GM13977 (cell line): ENCODE measurements around the gene SCAP.

Experiments
- DNase-seq: peaks from one replicate; pipeline ENCODE4 v3.0.0; 2012; ENCODE audit warnings: low spot score
- in situ Hi-C: fragments of 300-500 bp; cut with MboI; formaldehyde crosslinking; loops from one replicate; pipeline ENCODE4 v1.12.0; 2022; ENCODE audit warnings: low sequenced_read_pairs, low pct_unique_long_range_greater_than_20kb, mixed read lengths, inconsistent platforms; ENCODE audit not compliant: unreplicated experiment
- TF ChIP-seq, protein P1 (sequence below): IDR thresholded peaks from 2 replicates; pipeline ENCODE4 v1.5.1; 2012; ENCODE audit warnings: mild to moderate bottlenecking, control low read depth; ENCODE audit not compliant: insufficient read depth; ENCODE audit errors: extremely low read depth, missing control alignments

SCAP gene

DNA sequence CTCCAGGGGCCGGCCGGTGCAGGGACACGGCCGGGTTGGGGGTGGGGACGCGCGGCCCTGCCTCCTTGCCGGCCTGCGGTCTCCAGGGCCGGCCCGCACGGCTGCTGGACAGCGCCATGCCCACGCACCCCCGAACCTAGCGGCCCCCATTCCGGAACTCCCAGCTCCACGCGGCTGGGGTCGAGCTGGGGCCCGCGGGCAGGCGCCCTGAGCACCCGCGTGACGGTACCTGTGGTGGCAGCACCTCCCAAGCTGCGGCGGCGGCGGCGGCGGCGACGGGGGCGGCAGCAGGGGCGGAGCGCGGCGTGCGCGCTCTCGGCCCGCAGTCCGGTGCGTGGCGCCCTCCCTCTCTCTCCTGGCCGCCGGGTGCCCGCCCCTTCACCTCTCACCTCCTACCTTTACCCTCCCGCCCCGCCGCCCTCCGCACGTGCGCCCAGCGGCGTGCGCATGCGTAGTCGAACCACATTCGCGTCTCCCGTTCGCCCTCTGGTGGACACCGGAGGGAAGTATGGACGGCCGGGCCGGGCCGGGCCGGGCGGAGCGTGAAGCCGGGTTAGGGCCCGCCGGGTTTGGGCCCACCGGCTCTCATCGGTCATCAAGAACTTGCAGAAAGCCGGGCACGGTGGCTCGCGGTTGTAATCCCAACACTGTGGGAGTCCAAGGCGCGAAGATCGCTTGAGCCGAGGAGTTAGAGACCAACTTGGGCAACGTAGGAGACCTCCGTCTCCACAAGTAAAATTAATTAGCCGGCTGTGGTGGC lies at the start of gene SCAP:
Gene SCAP, minus strand, starts transcription at position 372 of the 760 bp plus-strand sequence. CDS start 32,948 bp downstream, outside the sequence.
- DNase-seq = peak; percentile 96
- TF ChIP-seq, protein P1, sequence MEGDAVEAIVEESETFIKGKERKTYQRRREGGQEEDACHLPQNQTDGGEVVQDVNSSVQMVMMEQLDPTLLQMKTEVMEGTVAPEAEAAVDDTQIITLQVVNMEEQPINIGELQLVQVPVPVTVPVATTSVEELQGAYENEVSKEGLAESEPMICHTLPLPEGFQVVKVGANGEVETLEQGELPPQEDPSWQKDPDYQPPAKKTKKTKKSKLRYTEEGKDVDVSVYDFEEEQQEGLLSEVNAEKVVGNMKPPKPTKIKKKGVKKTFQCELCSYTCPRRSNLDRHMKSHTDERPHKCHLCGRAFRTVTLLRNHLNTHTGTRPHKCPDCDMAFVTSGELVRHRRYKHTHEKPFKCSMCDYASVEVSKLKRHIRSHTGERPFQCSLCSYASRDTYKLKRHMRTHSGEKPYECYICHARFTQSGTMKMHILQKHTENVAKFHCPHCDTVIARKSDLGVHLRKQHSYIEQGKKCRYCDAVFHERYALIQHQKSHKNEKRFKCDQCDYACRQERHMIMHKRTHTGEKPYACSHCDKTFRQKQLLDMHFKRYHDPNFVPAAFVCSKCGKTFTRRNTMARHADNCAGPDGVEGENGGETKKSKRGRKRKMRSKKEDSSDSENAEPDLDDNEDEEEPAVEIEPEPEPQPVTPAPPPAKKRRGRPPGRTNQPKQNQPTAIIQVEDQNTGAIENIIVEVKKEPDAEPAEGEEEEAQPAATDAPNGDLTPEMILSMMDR = peak; percentile 90
- in situ Hi-C loops = loop anchor here (10.0 kb wide), 1 partner anchor 51 kb away; no protein-coding TSS in a partner anchor

DNA sequence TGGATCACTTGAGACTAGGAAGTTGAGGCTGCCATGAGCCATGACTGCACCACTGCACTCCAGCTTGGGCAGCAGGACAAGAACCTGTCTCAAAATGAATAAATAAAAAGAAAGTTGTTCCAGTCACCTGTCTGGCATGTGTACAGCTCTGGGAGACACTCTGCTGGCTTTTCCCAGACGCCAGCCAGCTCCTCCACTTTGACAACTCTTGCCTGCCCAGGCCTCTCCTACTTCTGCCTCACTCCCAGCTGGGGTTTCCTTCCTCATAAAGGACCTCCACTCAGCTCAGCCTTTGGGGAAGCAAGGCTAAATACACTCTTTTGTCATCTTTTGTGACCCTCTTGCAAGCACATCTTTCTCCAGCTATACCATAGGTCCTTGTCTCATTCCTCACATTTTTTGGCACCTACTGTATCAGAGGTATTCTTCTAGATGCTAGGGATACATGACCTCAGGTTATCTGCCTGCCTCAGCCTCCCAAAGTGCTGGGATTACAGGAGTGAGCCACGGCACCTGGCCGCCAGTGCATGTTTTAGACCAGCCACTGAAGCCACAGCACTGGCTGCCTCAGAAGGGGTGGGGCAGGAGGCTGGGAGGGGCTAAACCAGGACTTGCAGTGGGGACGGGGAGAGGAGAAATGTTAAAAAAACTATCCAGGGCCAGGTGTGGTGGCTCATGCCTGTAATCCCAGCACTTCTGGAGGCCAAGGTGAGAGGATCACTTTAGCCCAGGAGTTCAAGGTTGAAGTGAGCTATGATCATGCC lies 47.8 kb upstream of the SCAP start:
- TF ChIP-seq, protein P1 = no peak
- in situ Hi-C loops = loop anchor here (25.0 kb wide), 1 partner anchor 464 kb away; no protein-coding TSS in a partner anchor
- DNase-seq = no peak

DNA sequence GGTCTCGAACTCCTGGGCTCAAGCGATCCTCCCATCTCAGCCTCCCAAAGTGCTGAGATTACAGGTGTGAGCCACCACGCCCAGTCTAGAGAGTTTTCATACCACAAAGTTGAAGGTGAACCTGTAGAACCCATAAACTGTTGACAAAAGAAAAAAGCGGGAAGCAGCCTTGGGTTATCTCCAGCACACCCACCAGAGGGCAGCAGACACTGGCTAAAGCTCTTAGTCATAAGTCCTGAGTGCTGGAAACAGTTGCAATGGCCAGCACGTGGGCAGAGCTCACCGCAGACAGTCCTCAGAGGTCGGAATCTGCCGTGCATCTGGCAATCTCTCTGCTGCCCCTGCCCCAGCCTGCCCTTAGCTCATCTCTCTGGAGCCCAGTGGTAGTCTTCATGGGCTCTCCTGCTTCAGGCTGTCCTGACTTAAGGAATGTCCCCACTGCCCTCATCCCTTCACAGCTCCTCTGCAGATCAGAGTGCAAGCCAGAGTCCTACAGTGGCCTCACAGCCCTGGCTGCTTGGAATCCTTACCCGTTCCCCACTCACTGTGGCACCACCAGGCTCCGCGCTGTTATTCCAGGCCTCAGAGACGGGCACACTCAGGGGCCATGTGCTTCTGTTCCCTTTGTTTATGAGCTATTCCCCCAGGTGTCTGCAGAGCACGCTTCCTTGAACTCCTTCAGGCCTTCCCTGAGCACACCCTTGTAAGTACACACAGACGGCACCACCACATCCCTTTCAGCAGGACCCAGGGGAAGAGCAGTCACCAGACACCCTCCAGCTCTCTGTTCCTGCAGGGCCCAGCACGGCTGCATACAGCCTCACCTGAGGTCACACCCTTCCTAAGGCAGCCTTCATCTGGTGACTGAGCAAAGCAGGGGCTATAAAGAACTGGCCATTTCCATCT lies 46.6 kb upstream of the SCAP start:
- peak; percentile 84 for DNase-seq
- TF ChIP-seq, protein P1 = peak; percentile 78
- in situ Hi-C loops = loop anchor here (25.0 kb wide), 1 partner anchor 465 kb away; no protein-coding TSS in a partner anchor

DNA sequence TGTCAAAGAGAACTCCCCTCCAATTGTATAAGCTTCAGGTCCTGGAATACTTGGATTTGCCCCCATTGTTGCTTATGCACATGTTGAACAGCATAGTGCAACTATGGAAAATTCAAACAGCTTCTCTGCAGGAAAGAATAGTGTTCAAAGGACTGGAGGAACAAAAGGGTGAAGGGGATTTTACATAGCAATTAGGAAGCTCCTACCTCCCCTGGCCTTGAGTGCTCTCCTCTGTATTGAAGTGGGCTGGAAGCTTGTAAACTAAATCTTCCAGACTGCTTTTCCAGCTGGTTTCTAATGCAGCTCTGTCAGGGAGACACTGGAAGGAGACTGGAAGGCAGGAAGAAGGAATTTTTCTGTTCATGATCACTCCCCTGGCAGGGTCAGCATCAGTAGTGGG lies 45.0 kb upstream of the SCAP start:
- TF ChIP-seq, protein P1 = no peak
- no peak for DNase-seq
- in situ Hi-C loops = loop anchor here (25.0 kb wide), 1 partner anchor 467 kb away; no protein-coding TSS in a partner anchor

DNA sequence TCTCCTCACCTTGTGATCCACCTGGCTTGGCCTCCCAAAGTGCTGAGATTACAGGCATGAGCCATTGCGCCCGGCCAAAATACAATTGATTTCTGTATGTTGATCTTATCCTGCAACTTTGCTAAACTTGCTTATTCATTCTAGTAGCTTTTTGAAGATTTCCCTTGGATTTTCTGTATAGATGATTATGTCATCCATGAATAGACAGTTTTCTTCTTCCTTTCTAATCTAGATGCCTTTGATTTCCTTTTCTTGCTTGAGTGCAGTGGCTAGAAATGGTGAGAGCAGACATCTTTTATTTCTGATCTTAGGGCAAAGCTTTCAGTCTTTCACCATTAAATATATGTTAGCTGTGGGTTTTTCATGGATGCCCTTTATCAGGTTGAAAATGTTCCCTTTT lies 42.2 kb upstream of the SCAP start:
- in situ Hi-C loops = loop anchor here (25.0 kb wide), 1 partner anchor 469 kb away; no protein-coding TSS in a partner anchor
- TF ChIP-seq, protein P1 = no peak
- DNase-seq = no peak

DNA sequence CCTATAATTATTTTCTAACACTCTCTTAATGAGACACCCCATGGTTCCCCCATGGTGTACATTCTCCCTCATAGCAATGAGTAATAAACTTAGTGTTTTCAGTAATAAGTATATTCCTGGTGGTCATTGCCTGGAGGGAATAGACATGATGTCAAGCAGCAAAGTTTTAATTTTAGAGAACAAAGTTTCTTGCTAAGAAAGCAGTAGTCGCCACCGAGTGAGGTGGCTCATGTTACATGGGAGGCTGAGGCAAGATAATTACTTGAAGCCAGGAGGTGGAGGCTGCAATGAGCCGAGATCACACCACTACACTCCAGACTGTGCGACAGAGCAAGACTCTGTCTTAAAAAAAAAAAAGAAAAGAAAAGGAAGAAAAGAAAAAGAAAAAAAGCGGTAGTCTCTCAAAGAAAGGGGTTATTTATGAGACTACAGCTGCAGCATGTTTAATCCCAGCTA lies 40.2 kb upstream of the SCAP start:
- TF ChIP-seq, protein P1 = no peak
- DNase-seq = no peak
- in situ Hi-C loops = loop anchor here (25.0 kb wide), 1 partner anchor 471 kb away; no protein-coding TSS in a partner anchor
